HG02870 (cell line): Measurements from ENCODE around the gene CDKL1.
A peak's percentile ranks its signal among the peaks of the same experiment; 100 is the strongest.
"Not testable (repeated sequence)": the region's sequence is repeated elsewhere in the genome, so short reads cannot be mapped to it uniquely, and the experiment has no call there.

ENCODE experiments used
- ATAC-seq: cut with Tn5 transposase; IDR thresholded peaks from one replicate; pipeline ENCODE4 v1.9.1; 2021; ENCODE audit warnings: mild to moderate bottlenecking, moderate library complexity; ENCODE audit not compliant: unreplicated experiment

Gene CDKL1

GRCh38 chr14:50359631-50360030 lies 37.0 kb downstream of the CDKL1 start:
- no peak for ATAC-seq

GRCh38 chr14:50357753-50358395 lies 38.8 kb downstream of the CDKL1 start:
- no peak for ATAC-seq

GRCh38 chr14:50357124-50357523 lies 39.6 kb downstream of the CDKL1 start:
- ATAC-seq, result peak; percentile 62

GRCh38 chr14:50356283-50356682 lies 40.4 kb downstream of the CDKL1 start:
- not testable (repeated sequence) for ATAC-seq

DNA sequence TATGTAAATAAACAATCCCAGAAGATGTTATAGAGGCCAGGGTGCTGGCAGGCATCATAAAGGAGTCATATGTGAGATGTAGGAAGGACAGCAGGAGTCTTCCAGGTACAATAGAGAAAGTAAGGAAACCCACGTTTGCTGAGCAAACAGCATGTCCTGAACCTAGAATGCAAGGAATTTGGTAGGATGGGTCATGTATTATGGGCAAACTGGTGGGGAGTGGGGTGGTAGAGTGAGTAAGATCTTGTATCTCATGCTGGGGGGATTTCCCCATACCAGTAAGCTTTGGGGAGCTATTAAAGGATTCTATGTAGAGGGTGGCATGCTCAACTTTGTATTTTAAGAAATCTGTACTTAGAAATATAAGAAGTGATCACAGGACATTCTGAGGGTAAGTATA lies 41.0 kb downstream of the CDKL1 start:
- no peak for ATAC-seq

GRCh38 chr14:50354527-50354926 lies 42.2 kb downstream of the CDKL1 start:
- ATAC-seq, result no peak

- ATAC-seq, result no peak
These were observed 43.6 kb downstream of the CDKL1 start for GRCh38 chr14:50353126-50353525.

- ATAC-seq, result no peak
These were observed 44.1 kb downstream of the CDKL1 start for GRCh38 chr14:50352584-50352983.

GRCh38 chr14:50350975-50351374 lies 45.7 kb downstream of the CDKL1 start:
- ATAC-seq, result no peak

DNA sequence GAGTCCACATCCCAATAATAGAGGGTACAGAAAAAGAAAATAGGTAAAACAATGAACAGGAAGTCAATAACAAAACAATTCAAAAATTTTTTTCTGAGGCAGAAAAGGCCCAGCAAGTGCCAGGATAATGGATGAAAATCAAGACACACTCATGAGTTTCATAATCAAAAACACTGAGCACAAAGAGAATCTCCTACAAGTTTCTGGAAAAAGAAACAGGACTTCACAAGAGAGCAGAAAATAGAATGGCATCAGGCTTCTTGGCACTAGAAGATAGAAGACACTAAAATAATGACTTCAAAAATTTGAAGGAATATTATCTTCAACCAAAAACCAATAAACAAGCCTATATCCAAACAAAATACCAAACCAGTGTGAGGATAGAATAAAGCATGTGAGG lies 47.7 kb downstream of the CDKL1 start:
- ATAC-seq, result no peak

- ATAC-seq, result no peak
These were observed 49.2 kb downstream of the CDKL1 start for GRCh38 chr14:50347521-50347920.

GRCh38 chr14:50345846-50346422 lies 50.7 kb downstream of the CDKL1 start:
- no peak for ATAC-seq

- no peak for ATAC-seq
These were observed 51.7 kb downstream of the CDKL1 start for GRCh38 chr14:50344876-50345563.

GRCh38 chr14:50344116-50344775 lies 52.4 kb downstream of the CDKL1 start:
- ATAC-seq, result peak; percentile 77

- no peak for ATAC-seq
These were observed 53.2 kb downstream of the CDKL1 start for GRCh38 chr14:50343434-50343833.

- ATAC-seq, result no peak
These were observed 54.2 kb downstream of the CDKL1 start for GRCh38 chr14:50342221-50343078.

DNA sequence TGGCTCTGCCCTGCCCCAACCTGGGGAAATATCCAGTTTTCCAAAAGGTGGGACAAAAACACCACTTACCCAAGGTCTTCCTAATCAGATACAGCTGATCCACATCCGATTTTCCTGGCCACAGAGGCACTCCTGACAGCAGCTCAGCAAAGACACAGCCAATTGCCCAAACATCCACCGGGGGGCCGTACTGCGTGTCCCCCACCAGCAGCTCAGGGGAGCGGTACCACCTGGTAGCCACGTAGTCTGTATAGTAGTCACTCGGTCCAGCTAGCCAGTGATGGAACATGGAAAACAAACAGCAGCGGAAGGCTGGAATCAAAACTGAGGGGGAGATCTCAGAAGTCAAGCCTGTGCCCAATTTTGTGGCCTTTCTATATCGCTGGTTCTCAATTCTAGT lies 55.7 kb downstream of the CDKL1 start:
- no peak for ATAC-seq

DNA sequence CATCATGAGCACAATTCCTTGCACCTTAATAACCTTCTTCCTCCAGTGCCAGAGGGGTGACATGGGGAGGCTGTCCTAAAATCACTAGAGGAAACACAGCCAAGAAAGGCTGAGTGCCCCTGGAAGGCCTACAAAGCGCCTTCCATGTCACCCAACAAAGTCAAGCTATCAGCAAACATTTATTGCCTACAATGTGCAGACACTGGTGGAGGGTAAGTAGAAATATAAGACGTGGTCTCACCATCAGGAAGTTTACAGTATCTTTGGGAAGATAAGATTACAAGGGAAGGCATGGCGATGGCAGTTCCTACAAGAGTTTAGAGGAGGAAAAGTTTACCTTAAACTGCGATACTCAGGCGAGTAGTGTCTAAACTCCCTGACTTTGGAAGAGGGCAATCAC lies 56.6 kb downstream of the CDKL1 start:
- no peak for ATAC-seq

GRCh38 chr14:50339178-50339804 lies 57.4 kb downstream of the CDKL1 start:
- no peak for ATAC-seq

GRCh38 chr14:50338587-50338986 lies 58.1 kb downstream of the CDKL1 start:
- ATAC-seq, result no peak
